Large intestine (tissue), 3 donors: Measurements from ENCODE around the gene GRM5. TPM values are rescaled to one million over a fixed set of nuclear protein-coding genes. Genes with fewer than 3 reads are reported as not detected.
"Not testable (repeated sequence)": the region's sequence is repeated elsewhere in the genome, so short reads cannot be mapped to it uniquely, and the experiment has no call there.

Experiments
- DNase-seq, 2 donors: peaks; one replicate each; pipeline versions ENCODE4 v3.0.0 to v3.0.0-alpha.2; 2013
- H3K27ac ChIP-seq: one replicate; pipeline ENCODE4 v1.5.1; 2013; ENCODE audit warnings: low read length
- H3K27me3 ChIP-seq: 2 replicates; pipeline ENCODE4 v1.6.1; 2013; ENCODE audit warnings: low read length; ENCODE audit not compliant: control insufficient read depth, insufficient read depth
- H3K36me3 ChIP-seq: 2 replicates; pipeline ENCODE4 v1.6.1; 2013; ENCODE audit warnings: low read length; ENCODE audit not compliant: control insufficient read depth, insufficient read depth
- H3K4me1 ChIP-seq: one replicate; pipeline ENCODE4 v1.6.1; 2013; ENCODE audit warnings: low read length; ENCODE audit not compliant: control insufficient read depth, insufficient read depth
- H3K4me3 ChIP-seq: one replicate; pipeline ENCODE4 v1.5.1; 2013; ENCODE audit warnings: low read length
- H3K9me3 ChIP-seq: one replicate; pipeline ENCODE4 v1.6.1; 2013; ENCODE audit warnings: mild to moderate bottlenecking, low read depth, low read length, moderate library complexity; ENCODE audit not compliant: control insufficient read depth
- WGBS: methylation state at CpG from one replicate; pipeline ENCODE4 v1.1.5; 2013; ENCODE audit warnings: low lambda C conversion rate; ENCODE audit not compliant: insufficient coverage; 5-methylcytosine and 5-hydroxymethylcytosine counted together
- polyA plus RNA-seq: library from polyadenylated mRNA; unstranded; fragments of 120-200 nt; gene quantifications from one replicate; pipeline ENCODE4 v1.2.1, GENCODE V29; 2013

The GRM5 gene
- polyA plus RNA-seq, 1 donor, result 0.06 TPM

- H3K27ac ChIP-seq, H3K9me3 ChIP-seq, DNase-seq, H3K36me3 ChIP-seq, H3K4me1 ChIP-seq, H3K27me3 ChIP-seq, H3K4me3 ChIP-seq: not testable (repeated sequence)
- 60% methylated on average over 1 of the region's 1 CpG for WGBS
Observed at GRCh38 chr11:88843766-88844426, 221.9 kb downstream of the GRM5 start.

- DNase-seq, H3K4me1 ChIP-seq, H3K36me3 ChIP-seq, H3K9me3 ChIP-seq, H3K4me3 ChIP-seq, H3K27me3 ChIP-seq, H3K27ac ChIP-seq: not testable (repeated sequence)
- 40% methylated on average over 1 of the region's 1 CpG for WGBS
Observed at GRCh38 chr11:88838139-88838538, 227.6 kb downstream of the GRM5 start.

GRCh38 chr11:88835709-88836108, 230.1 kb downstream of the GRM5 start:
- WGBS, result no CpG with 5 or more reads among the region's 2 CpGs
- not testable (repeated sequence) for H3K4me3 ChIP-seq, H3K36me3 ChIP-seq, H3K9me3 ChIP-seq, DNase-seq, H3K27ac ChIP-seq, H3K4me1 ChIP-seq, H3K27me3 ChIP-seq

- Histone ChIP-seq H3K9me3 (no peaks in the 10 kb centered on the region), H3K27ac (no peak overlapping the region), H3K36me3 (no peaks in the 10 kb centered on the region), H3K4me3 (no peak overlapping the region), H3K27me3 (no peaks in the 10 kb centered on the region), H3K4me1 (no peaks in the 10 kb centered on the region)
- WGBS, result no CpG with 5 or more reads among the region's 3 CpGs
- DNase-seq, result no peak
Observed at GRCh38 chr11:88831303-88831890, 234.4 kb downstream of the GRM5 start.

GRCh38 chr11:88827018-88827676, 238.6 kb downstream of the GRM5 start:
- H3K27ac ChIP-seq, result no peak overlapping the region
- 33% methylated on average over 3 of the region's 3 CpGs for WGBS

GRCh38 chr11:88819616-88820015, 246.2 kb downstream of the GRM5 start:
- no peaks in the 10 kb centered on the region for H3K27me3 ChIP-seq
- no peak overlapping the region for H3K27ac ChIP-seq
- no peak for DNase-seq
- no peaks in the 10 kb centered on the region for H3K4me1 ChIP-seq
- H3K36me3 ChIP-seq, result no peaks in the 10 kb centered on the region
- WGBS, result 100% methylated on average over 1 of the region's 3 CpGs
- H3K4me3 ChIP-seq, result no peak overlapping the region
- H3K9me3 ChIP-seq, result no peaks in the 10 kb centered on the region

More at GRCh38 chr11:88827018-88827676, 238.6 kb downstream of the GRM5 start:
- no peaks in the 10 kb centered on the region for H3K36me3 ChIP-seq
- no peaks in the 10 kb centered on the region for H3K27me3 ChIP-seq
- DNase-seq, result no peak
- H3K4me3 ChIP-seq, result no peak overlapping the region
- H3K9me3 ChIP-seq, result no peaks in the 10 kb centered on the region
- no peaks in the 10 kb centered on the region for H3K4me1 ChIP-seq

- H3K27me3 ChIP-seq, result no peaks in the 10 kb centered on the region
- no peaks in the 10 kb centered on the region for H3K36me3 ChIP-seq
- no peaks in the 10 kb centered on the region for H3K9me3 ChIP-seq
- H3K27ac ChIP-seq, result no peak overlapping the region
- no peak overlapping the region for H3K4me3 ChIP-seq
- no peak for DNase-seq
- no peaks in the 10 kb centered on the region for H3K4me1 ChIP-seq
Observed at GRCh38 chr11:88818978-88819377, 246.8 kb downstream of the GRM5 start.

GRCh38 chr11:88815505-88815904, 250.3 kb downstream of the GRM5 start:
- Histone ChIP-seq H3K36me3 (no peaks in the 10 kb centered on the region), H3K4me1 (no peaks in the 10 kb centered on the region), H3K4me3 (no peak overlapping the region), H3K27me3 (no peaks in the 10 kb centered on the region), H3K27ac (no peak overlapping the region), H3K9me3 (no peaks in the 10 kb centered on the region)
- WGBS, result no CpG with 5 or more reads among the region's 3 CpGs
- no peak for DNase-seq

- Histone ChIP-seq H3K36me3 (no peaks in the 10 kb centered on the region), H3K4me1 (no peaks in the 10 kb centered on the region), H3K27ac (no peak overlapping the region), H3K9me3 (no peaks in the 10 kb centered on the region), H3K4me3 (no peak overlapping the region), H3K27me3 (no peaks in the 10 kb centered on the region)
- DNase-seq, result no peak
- WGBS, result no CpG with 5 or more reads among the region's 1 CpG
Observed at GRCh38 chr11:88814076-88814475, 251.7 kb downstream of the GRM5 start.

- H3K4me3 ChIP-seq, result no peak overlapping the region
- no peaks in the 10 kb centered on the region for H3K36me3 ChIP-seq
- no peaks in the 10 kb centered on the region for H3K27me3 ChIP-seq
- H3K27ac ChIP-seq, result no peak overlapping the region
- H3K9me3 ChIP-seq, result no peaks in the 10 kb centered on the region
- H3K4me1 ChIP-seq, result no peaks in the 10 kb centered on the region
- DNase-seq, result no peak
- WGBS, result 100% methylated on average over 1 of the region's 1 CpG
Observed at GRCh38 chr11:88813233-88813915, 252.4 kb downstream of the GRM5 start.
